Liver (tissue), 9 donors: Measurements from ENCODE around the gene TBCA. TPM values are rescaled to one million over a fixed set of nuclear protein-coding genes. Genes with fewer than 3 reads are reported as not detected.

Source experiments
- DNase-seq: peaks from one replicate; pipeline ENCODE4 v3.0.0-alpha.2; 2017; ENCODE audit warnings: low spot score
- H3K27ac ChIP-seq, 2 donors: one replicate each; pipeline ENCODE4 v1.7.0; 2013; ENCODE audit warnings: inconsistent platforms in 2 of 2, low read length in 2 of 2, control low read depth in 1 of 2, low read depth in 1 of 2, mild to moderate bottlenecking in 1 of 2
- H3K27me3 ChIP-seq, 4 donors: one replicate each; pipeline versions ENCODE4 v1.6.1 to v1.7.0; 2013; ENCODE audit warnings: low read length in 3 of 4, inconsistent platforms in 1 of 4, mild to moderate bottlenecking in 1 of 4, moderate library complexity in 1 of 4; ENCODE audit not compliant: control insufficient read depth in 4 of 4, insufficient read depth in 4 of 4
- H3K36me3 ChIP-seq, 4 donors: one replicate each; pipeline versions ENCODE4 v1.6.1 to v1.7.0; 2013; ENCODE audit warnings: low read length in 3 of 4, mild to moderate bottlenecking in 3 of 4, low read depth in 1 of 4, moderate library complexity in 1 of 4; ENCODE audit not compliant: control insufficient read depth in 4 of 4, insufficient read depth in 3 of 4
- H3K4me1 ChIP-seq, 4 donors: one replicate each; pipeline versions ENCODE4 v1.6.1 to v1.7.0; 2013; ENCODE audit warnings: low read length in 3 of 4, mild to moderate bottlenecking in 3 of 4, moderate library complexity in 1 of 4; ENCODE audit not compliant: control insufficient read depth in 4 of 4, insufficient read depth in 4 of 4
- H3K4me3 ChIP-seq, 3 donors: one replicate each; pipeline versions ENCODE4 v1.6.1 to v1.7.0; 2013; ENCODE audit warnings: low read length in 3 of 3, control low read depth in 1 of 3, low read depth in 1 of 3, mild to moderate bottlenecking in 1 of 3
- H3K9ac ChIP-seq, 2 donors: one replicate each; pipeline ENCODE4 v1.7.0; 2013; ENCODE audit warnings: low read length in 2 of 2, mild to moderate bottlenecking in 2 of 2, moderate library complexity in 2 of 2, control low read depth in 1 of 2, low read depth in 1 of 2
- H3K9me3 ChIP-seq, 4 donors: one replicate each; pipeline versions ENCODE4 v1.6.1 to v1.7.0; 2013; ENCODE audit warnings: low read length in 3 of 4; ENCODE audit not compliant: control insufficient read depth in 4 of 4
- EGR1 ChIP-seq, 2 donors: IDR thresholded peaks; 2 replicates each; pipeline ENCODE4 v1.6.1; 2016 to 2018; ENCODE audit warnings: antibody characterized with exemption in 2 of 2, low read depth in 2 of 2
- FOXA1 ChIP-seq: IDR thresholded peaks from 2 replicates; pipeline ENCODE4 v1.6.1; 2016; ENCODE audit warnings: antibody characterized with exemption
- FOXA2 ChIP-seq: IDR thresholded peaks from 2 replicates; pipeline ENCODE4 v1.6.1; 2016; ENCODE audit warnings: antibody characterized with exemption
- GABPA ChIP-seq, 2 donors: IDR thresholded peaks in 1 of 2; conservative IDR thresholded peaks in 1 of 2; 2 replicates each; pipeline ENCODE4 v1.6.1; 2016; ENCODE audit warnings: antibody characterized with exemption in 2 of 2, mild to moderate bottlenecking in 1 of 2, moderate library complexity in 1 of 2
- HNF4A ChIP-seq, 2 donors: conservative IDR thresholded peaks; 2 replicates each; pipeline ENCODE4 v1.6.1; 2016; ENCODE audit warnings: antibody characterized with exemption in 2 of 2, mild to moderate bottlenecking in 2 of 2
- HNF4G ChIP-seq: IDR thresholded peaks from 2 replicates; pipeline ENCODE4 v1.6.1; 2016; ENCODE audit warnings: antibody characterized with exemption
- JUND ChIP-seq, 2 donors: IDR thresholded peaks; 2 replicates each; pipeline ENCODE4 v1.6.1; 2016; ENCODE audit warnings: antibody characterized with exemption in 2 of 2
- NR2F2 ChIP-seq: IDR thresholded peaks from 2 replicates; pipeline ENCODE4 v1.6.1; 2016; ENCODE audit warnings: antibody characterized with exemption
- RAD21 ChIP-seq, 2 donors: IDR thresholded peaks; 2 replicates each; pipeline ENCODE4 v1.6.1; 2016; ENCODE audit warnings: antibody characterized with exemption in 2 of 2, mild to moderate bottlenecking in 2 of 2
- RXRA ChIP-seq, 2 donors: IDR thresholded peaks; 2 replicates each; pipeline ENCODE4 v1.6.1; 2017 to 2018; ENCODE audit warnings: antibody characterized with exemption in 2 of 2, mild to moderate bottlenecking in 1 of 2
- SP1 ChIP-seq: IDR thresholded peaks from 2 replicates; pipeline ENCODE4 v1.6.1; 2018; ENCODE audit warnings: antibody characterized with exemption, mild to moderate bottlenecking
- TAF1 ChIP-seq: conservative IDR thresholded peaks from 2 replicates; pipeline ENCODE4 v1.6.1; 2016; ENCODE audit warnings: antibody characterized with exemption, mild to moderate bottlenecking
- YY1 ChIP-seq: IDR thresholded peaks from 2 replicates; pipeline ENCODE4 v1.6.1; 2016; ENCODE audit warnings: antibody characterized with exemption, mild to moderate bottlenecking
- WGBS: extraction: QIAGEN DNeasy Blood & Tissue Kit; methylation state at CpG from one replicate; pipeline ENCODE4 v1.1.7; 2013; 5-methylcytosine and 5-hydroxymethylcytosine counted together
- polyA plus RNA-seq, 2 donors: library from polyadenylated mRNA; stranded (reverse) in 1 of 2; unstranded in 1 of 2; fragments of 200-250 nt in 1 of 2; fragments of >200 nt in 1 of 2; fragmentation: Nextera tagmentation in 1 of 2; extraction: Ambion mirVana in 1 of 2; gene quantifications; one replicate each; pipeline versions ENCODE4 v1.2.1 to v1.2.3, GENCODE V29; 2013 to 2015
- total RNA-seq, 2 donors: library from RNA; depleted of rRNA; stranded (reverse); fragments of >200 nt; gene quantifications; one replicate each; pipeline ENCODE4 v1.2.3, GENCODE V29; 2014
- TF ChIP-seq, protein P1 (sequence below): IDR thresholded peaks from 2 replicates; pipeline ENCODE4 v1.6.1; 2016; ENCODE audit warnings: antibody characterized with exemption
- TF ChIP-seq, protein P2 (sequence below): IDR thresholded peaks from 2 replicates; pipeline ENCODE4 v1.6.1; 2016; ENCODE audit warnings: antibody characterized with exemption
- TF ChIP-seq, protein P3 (sequence below): IDR thresholded peaks from 2 replicates; pipeline ENCODE4 v1.6.1; 2016; ENCODE audit warnings: antibody characterized with exemption
- TF ChIP-seq, protein P4 (sequence below): fragments of 150-350 bp; IDR thresholded peaks from 2 replicates; pipeline ENCODE4 v1.5.1; 2017; ENCODE audit warnings: improper control_type of control experiment, low read depth, low read length; ENCODE audit not compliant: missing input control
- TF ChIP-seq, protein P5 (sequence below): IDR thresholded peaks from 2 replicates; pipeline ENCODE4 v1.6.1; 2016; ENCODE audit warnings: antibody characterized with exemption, mild to moderate bottlenecking
- donor health status: healthy.
- donor health status: healthy.
- donor health status: healthy.
- donor health status: healthy.
- donor health status: healthy.

The TBCA gene
- total and polyA plus RNA-seq, 4 donors = 62.5 to 338 (median 107) TPM

DNA sequence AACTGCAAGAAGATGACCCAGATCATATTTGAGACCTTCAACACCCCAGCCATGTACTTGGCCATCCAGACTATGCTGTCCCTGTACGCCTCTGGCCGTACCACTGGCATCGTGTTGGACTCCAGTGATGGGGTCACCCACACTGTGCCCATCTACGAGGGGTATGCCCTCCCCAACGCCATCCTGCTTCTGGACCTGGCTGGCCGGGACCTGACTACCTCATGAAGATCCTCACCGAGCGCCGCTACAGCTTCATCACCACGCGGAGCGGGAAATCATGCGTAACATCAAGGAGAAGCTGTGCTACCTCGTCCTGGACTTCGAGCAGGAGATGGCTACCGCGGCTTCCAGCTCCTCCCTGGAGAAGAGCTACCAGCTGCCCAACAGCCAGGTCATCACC, 9.1 kb upstream of the TBCA start (continued):
- TF ChIP-seq, protein P1, sequence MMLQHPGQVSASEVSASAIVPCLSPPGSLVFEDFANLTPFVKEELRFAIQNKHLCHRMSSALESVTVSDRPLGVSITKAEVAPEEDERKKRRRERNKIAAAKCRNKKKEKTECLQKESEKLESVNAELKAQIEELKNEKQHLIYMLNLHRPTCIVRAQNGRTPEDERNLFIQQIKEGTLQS = no peak
- no peak for TF ChIP-seq RAD21 (IDR thresholded peaks at IDR 0.05)
- TF ChIP-seq NR2F2 = no peak

DNA sequence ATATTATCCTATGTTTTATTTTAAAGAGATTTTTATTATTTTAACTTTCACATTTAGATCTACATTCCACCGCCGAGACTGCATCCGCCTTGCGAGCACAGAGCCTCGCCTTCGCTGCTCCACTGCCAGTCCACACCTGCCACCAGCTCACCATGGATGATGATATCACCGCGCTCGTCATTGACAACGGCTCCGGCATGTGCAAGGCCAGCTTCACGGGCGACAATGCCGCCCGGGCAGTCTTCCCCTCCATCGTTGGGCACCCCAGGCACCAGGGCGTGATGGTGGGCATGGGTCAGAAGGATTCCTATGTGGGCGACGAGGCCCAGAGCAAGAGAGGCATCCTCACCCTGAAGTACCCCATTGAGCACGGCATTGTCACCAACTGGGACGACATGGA, 8.6 kb upstream of the TBCA start:
- TF ChIP-seq, protein P2, sequence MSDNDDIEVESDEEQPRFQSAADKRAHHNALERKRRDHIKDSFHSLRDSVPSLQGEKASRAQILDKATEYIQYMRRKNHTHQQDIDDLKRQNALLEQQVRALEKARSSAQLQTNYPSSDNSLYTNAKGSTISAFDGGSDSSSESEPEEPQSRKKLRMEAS = no peak
- TF ChIP-seq HNF4A (conservative IDR thresholded peaks at IDR 0.05) (no peak), RAD21 (IDR thresholded peaks at IDR 0.05) (no peak), SP1 (no peak), HNF4G (no peak), NR2F2 (no peak), TAF1 (no peak), EGR1 (IDR thresholded peaks at IDR 0.05; ENCODE audit: low read depth in 2 of 2) (no peak), RXRA (IDR thresholded peaks at IDR 0.05) (no peak), FOXA2 (no peak), YY1 (no peak), GABPA (IDR thresholded peaks at IDR 0.05 in 1 of 2, conservative IDR thresholded peaks at IDR 0.05 in 1 of 2) (no peak), JUND (IDR thresholded peaks at IDR 0.05) (no peak), FOXA1 (no peak)
- TF ChIP-seq, protein P3, sequence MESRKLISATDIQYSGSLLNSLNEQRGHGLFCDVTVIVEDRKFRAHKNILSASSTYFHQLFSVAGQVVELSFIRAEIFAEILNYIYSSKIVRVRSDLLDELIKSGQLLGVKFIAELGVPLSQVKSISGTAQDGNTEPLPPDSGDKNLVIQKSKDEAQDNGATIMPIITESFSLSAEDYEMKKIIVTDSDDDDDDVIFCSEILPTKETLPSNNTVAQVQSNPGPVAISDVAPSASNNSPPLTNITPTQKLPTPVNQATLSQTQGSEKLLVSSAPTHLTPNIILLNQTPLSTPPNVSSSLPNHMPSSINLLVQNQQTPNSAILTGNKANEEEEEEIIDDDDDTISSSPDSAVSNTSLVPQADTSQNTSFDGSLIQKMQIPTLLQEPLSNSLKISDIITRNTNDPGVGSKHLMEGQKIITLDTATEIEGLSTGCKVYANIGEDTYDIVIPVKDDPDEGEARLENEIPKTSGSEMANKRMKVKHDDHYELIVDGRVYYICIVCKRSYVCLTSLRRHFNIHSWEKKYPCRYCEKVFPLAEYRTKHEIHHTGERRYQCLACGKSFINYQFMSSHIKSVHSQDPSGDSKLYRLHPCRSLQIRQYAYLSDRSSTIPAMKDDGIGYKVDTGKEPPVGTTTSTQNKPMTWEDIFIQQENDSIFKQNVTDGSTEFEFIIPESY = no peak
- TF ChIP-seq, protein P4, sequence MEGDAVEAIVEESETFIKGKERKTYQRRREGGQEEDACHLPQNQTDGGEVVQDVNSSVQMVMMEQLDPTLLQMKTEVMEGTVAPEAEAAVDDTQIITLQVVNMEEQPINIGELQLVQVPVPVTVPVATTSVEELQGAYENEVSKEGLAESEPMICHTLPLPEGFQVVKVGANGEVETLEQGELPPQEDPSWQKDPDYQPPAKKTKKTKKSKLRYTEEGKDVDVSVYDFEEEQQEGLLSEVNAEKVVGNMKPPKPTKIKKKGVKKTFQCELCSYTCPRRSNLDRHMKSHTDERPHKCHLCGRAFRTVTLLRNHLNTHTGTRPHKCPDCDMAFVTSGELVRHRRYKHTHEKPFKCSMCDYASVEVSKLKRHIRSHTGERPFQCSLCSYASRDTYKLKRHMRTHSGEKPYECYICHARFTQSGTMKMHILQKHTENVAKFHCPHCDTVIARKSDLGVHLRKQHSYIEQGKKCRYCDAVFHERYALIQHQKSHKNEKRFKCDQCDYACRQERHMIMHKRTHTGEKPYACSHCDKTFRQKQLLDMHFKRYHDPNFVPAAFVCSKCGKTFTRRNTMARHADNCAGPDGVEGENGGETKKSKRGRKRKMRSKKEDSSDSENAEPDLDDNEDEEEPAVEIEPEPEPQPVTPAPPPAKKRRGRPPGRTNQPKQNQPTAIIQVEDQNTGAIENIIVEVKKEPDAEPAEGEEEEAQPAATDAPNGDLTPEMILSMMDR = no peak
- TF ChIP-seq, protein P5, sequence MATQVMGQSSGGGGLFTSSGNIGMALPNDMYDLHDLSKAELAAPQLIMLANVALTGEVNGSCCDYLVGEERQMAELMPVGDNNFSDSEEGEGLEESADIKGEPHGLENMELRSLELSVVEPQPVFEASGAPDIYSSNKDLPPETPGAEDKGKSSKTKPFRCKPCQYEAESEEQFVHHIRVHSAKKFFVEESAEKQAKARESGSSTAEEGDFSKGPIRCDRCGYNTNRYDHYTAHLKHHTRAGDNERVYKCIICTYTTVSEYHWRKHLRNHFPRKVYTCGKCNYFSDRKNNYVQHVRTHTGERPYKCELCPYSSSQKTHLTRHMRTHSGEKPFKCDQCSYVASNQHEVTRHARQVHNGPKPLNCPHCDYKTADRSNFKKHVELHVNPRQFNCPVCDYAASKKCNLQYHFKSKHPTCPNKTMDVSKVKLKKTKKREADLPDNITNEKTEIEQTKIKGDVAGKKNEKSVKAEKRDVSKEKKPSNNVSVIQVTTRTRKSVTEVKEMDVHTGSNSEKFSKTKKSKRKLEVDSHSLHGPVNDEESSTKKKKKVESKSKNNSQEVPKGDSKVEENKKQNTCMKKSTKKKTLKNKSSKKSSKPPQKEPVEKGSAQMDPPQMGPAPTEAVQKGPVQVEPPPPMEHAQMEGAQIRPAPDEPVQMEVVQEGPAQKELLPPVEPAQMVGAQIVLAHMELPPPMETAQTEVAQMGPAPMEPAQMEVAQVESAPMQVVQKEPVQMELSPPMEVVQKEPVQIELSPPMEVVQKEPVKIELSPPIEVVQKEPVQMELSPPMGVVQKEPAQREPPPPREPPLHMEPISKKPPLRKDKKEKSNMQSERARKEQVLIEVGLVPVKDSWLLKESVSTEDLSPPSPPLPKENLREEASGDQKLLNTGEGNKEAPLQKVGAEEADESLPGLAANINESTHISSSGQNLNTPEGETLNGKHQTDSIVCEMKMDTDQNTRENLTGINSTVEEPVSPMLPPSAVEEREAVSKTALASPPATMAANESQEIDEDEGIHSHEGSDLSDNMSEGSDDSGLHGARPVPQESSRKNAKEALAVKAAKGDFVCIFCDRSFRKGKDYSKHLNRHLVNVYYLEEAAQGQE = no peak
- TF ChIP-seq, protein P1 = no peak
- Histone ChIP-seq H3K4me1 (no peaks in the 10 kb centered on the region), H3K36me3 (no peaks in the 10 kb centered on the region), H3K4me3 (no peak overlapping the region), H3K27ac (no peak overlapping the region), H3K27me3 (no peaks in the 10 kb centered on the region), H3K9me3 (no peaks in the 10 kb centered on the region), H3K9ac (no peak overlapping the region)
- DNase-seq = no peak
- 92% methylated on average over 21 of the region's 21 CpGs for WGBS
